SK-N-SH treated with all-trans-retinoic acid at 6 μM for 48 hours (cell line): ENCODE results near the gene SCYL3.

Experiments
- CREB5 ChIP-seq: fragments of 250-450 bp; sonication (Bioruptor Pico); IDR thresholded peaks from 2 replicates; pipeline ENCODE4 v1.5.1; 2020; ENCODE audit warnings: low read depth, mild to moderate bottlenecking, moderate library complexity
- ISL1 ChIP-seq: fragments of 250-450 bp; sonication (Bioruptor Pico); IDR thresholded peaks from 2 replicates; pipeline ENCODE4 v2.1.2; 2022; ENCODE audit warnings: mild to moderate bottlenecking, moderate library complexity
- OSR1 ChIP-seq: fragments of 250-450 bp; sonication (Bioruptor Pico); IDR thresholded peaks from 2 replicates; pipeline ENCODE4 v1.8.0; 2022; ENCODE audit warnings: moderate library complexity, mild to moderate bottlenecking, inconsistent platforms
- PATZ1 ChIP-seq: fragments of 250-450 bp; sonication (Bioruptor Pico); IDR thresholded peaks from 2 replicates; pipeline ENCODE4 v1.8.0; 2020; ENCODE audit warnings: mild to moderate bottlenecking, moderate library complexity, borderline replicate concordance
- RARB ChIP-seq: fragments of 250-450 bp; sonication (Bioruptor Pico); IDR thresholded peaks from 2 replicates; pipeline ENCODE4 v1.8.0; 2021; ENCODE audit warnings: mild to moderate bottlenecking, moderate library complexity
- TF ChIP-seq, protein P1 (sequence below): fragments of 250-450 bp; sonication (Bioruptor Pico); IDR thresholded peaks from 2 replicates; pipeline ENCODE4 v1.5.0; 2020; ENCODE audit warnings: mild to moderate bottlenecking, moderate library complexity

DNA sequence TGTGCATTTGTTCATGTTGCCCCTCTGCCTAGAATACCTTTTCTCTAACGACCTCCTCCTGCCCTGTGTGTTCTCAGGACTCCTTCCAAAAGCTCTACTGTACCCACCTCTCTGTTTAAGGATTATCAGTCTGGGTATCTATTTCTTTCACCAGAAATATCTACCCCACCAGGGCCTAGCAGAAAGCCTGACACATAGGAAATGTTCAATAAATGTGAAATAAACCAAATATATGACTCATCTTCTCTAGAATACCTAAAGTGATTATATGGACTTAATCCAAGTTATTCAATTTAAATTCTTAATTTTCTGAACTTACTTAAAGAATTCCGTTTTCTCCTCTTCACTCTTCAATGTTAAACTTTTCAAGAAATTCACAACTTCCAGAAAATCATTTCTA lies 27.1 kb downstream of the SCYL3 start:
- TF ChIP-seq, protein P1, sequence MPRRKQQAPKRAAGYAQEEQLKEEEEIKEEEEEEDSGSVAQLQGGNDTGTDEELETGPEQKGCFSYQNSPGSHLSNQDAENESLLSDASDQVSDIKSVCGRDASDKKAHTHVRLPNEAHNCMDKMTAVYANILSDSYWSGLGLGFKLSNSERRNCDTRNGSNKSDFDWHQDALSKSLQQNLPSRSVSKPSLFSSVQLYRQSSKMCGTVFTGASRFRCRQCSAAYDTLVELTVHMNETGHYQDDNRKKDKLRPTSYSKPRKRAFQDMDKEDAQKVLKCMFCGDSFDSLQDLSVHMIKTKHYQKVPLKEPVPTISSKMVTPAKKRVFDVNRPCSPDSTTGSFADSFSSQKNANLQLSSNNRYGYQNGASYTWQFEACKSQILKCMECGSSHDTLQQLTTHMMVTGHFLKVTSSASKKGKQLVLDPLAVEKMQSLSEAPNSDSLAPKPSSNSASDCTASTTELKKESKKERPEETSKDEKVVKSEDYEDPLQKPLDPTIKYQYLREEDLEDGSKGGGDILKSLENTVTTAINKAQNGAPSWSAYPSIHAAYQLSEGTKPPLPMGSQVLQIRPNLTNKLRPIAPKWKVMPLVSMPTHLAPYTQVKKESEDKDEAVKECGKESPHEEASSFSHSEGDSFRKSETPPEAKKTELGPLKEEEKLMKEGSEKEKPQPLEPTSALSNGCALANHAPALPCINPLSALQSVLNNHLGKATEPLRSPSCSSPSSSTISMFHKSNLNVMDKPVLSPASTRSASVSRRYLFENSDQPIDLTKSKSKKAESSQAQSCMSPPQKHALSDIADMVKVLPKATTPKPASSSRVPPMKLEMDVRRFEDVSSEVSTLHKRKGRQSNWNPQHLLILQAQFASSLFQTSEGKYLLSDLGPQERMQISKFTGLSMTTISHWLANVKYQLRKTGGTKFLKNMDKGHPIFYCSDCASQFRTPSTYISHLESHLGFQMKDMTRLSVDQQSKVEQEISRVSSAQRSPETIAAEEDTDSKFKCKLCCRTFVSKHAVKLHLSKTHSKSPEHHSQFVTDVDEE (CRISPR knock-in tag): no peak
- TF ChIP-seq PATZ1 (CRISPR knock-in tag) (no peak), RARB (CRISPR knock-in tag) (no peak), CREB5 (CRISPR knock-in tag) (no peak), ISL1 (CRISPR knock-in tag) (no peak), OSR1 (no peak)
